ENCODE measurements around the gene CCR6. TPM values are rescaled to one million over a fixed set of nuclear protein-coding genes. Genes with fewer than 3 reads are reported as not detected.
A peak's percentile ranks its signal among the peaks of the same experiment; 100 is the strongest.

The CCR6 gene
- total and polyA plus RNA-seq, 2 of the 13 experiments (the other 11 are each of a cell fraction or from before 2014, with no cell fraction given), result 4.5 to 8.7 TPM

GRCh38 chr6:167140589-167141474 lies 17.9 kb downstream of the CCR6 start (continued):
- TF ChIP-seq, protein P1, sequence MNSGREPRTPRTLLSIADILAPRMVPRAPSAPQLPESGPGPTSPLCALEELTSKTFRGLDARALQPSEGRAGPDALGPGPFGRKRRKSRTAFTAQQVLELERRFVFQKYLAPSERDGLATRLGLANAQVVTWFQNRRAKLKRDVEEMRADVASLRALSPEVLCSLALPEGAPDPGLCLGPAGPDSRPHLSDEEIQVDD (CRISPR knock-in tag; IDR thresholded peaks at IDR 0.05; ENCODE audit: borderline replicate concordance), result no peak
- TF ChIP-seq, protein P2, sequence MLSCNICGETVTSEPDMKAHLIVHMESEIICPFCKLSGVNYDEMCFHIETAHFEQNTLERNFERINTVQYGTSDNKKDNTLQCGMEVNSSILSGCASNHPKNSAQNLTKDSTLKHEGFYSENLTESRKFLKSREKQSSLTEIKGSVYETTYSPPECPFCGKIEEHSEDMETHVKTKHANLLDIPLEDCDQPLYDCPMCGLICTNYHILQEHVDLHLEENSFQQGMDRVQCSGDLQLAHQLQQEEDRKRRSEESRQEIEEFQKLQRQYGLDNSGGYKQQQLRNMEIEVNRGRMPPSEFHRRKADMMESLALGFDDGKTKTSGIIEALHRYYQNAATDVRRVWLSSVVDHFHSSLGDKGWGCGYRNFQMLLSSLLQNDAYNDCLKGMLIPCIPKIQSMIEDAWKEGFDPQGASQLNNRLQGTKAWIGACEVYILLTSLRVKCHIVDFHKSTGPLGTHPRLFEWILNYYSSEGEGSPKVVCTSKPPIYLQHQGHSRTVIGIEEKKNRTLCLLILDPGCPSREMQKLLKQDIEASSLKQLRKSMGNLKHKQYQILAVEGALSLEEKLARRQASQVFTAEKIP (CRISPR knock-in tag; IDR thresholded peaks at IDR 0.05; ENCODE audit: borderline replicate concordance), result no peak
- TF ChIP-seq ZNF17 (CRISPR knock-in tag; IDR thresholded peaks at IDR 0.05) (no peak), ZKSCAN5 (CRISPR knock-in tag; IDR thresholded peaks at IDR 0.05) (no peak), ZNF660 (CRISPR knock-in tag; IDR thresholded peaks at IDR 0.05; ENCODE audit: borderline replicate concordance, low read depth) (no peak), MTF1 (CRISPR knock-in tag; IDR thresholded peaks at IDR 0.05) (no peak), SMAD1 (CRISPR knock-in tag; IDR thresholded peaks at IDR 0.05; ENCODE audit: borderline replicate concordance, low read depth) (no peak), IRF2 (CRISPR knock-in tag; IDR thresholded peaks at IDR 0.05) (peak; percentile 61; the same call in 1 of the 2 replicates), TCF7 (IDR thresholded peaks at IDR 0.05; ENCODE audit: low read depth) (no peak), ZNF235 (CRISPR knock-in tag; IDR thresholded peaks at IDR 0.05; ENCODE audit: borderline replicate concordance) (no peak), FLYWCH1 (CRISPR knock-in tag; IDR thresholded peaks at IDR 0.05) (no peak), ZNF335 (CRISPR knock-in tag; IDR thresholded peaks at IDR 0.05) (no peak), ZNF121 (CRISPR knock-in tag; IDR thresholded peaks at IDR 0.05) (no peak), ARNT (IDR thresholded peaks at IDR 0.05) (no peak), ZSCAN30 (CRISPR knock-in tag; IDR thresholded peaks at IDR 0.05) (no peak), ZNF563 (CRISPR knock-in tag; IDR thresholded peaks at IDR 0.05) (no peak), ZBTB43 (CRISPR knock-in tag; conservative IDR thresholded peaks at IDR 0.05) (no peak), NR2F6 (IDR thresholded peaks at IDR 0.05) (peak; percentile 45; the same call in 1 of the 2 replicates), NR2F6 (CRISPR knock-in tag; IDR thresholded peaks at IDR 0.05) (peak; percentile 63), AGO1 (IDR thresholded peaks at IDR 0.05; ENCODE audit: low read depth, low read length, poor library complexity, severe bottlenecking) (no peak), RAD51 (IDR thresholded peaks at IDR 0.05; ENCODE audit: borderline replicate concordance) (no peak), TARDBP (CRISPR knock-in tag; IDR thresholded peaks at IDR 0.05) (peak; percentile 54; the same call in 1 of the 2 replicates)
- TF ChIP-seq, protein P3, sequence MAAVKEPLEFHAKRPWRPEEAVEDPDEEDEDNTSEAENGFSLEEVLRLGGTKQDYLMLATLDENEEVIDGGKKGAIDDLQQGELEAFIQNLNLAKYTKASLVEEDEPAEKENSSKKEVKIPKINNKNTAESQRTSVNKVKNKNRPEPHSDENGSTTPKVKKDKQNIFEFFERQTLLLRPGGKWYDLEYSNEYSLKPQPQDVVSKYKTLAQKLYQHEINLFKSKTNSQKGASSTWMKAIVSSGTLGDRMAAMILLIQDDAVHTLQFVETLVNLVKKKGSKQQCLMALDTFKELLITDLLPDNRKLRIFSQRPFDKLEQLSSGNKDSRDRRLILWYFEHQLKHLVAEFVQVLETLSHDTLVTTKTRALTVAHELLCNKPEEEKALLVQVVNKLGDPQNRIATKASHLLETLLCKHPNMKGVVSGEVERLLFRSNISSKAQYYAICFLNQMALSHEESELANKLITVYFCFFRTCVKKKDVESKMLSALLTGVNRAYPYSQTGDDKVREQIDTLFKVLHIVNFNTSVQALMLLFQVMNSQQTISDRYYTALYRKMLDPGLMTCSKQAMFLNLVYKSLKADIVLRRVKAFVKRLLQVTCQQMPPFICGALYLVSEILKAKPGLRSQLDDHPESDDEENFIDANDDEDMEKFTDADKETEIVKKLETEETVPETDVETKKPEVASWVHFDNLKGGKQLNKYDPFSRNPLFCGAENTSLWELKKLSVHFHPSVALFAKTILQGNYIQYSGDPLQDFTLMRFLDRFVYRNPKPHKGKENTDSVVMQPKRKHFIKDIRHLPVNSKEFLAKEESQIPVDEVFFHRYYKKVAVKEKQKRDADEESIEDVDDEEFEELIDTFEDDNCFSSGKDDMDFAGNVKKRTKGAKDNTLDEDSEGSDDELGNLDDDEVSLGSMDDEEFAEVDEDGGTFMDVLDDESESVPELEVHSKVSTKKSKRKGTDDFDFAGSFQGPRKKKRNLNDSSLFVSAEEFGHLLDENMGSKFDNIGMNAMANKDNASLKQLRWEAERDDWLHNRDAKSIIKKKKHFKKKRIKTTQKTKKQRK (IDR thresholded peaks at IDR 0.05; ENCODE audit: low read length), result no peak

Measured in HepG2 (cell line).